ENCODE measurements around the gene C3orf49. TPM values are rescaled to one million over a fixed set of nuclear protein-coding genes. Genes with fewer than 3 reads are reported as not detected.

The C3orf49 gene
- total RNA-seq, 1 experiment from 2014 or later, result not detected

- no peak for DNase-seq (ENCODE audit: low spot score)
These were observed 32.2 kb downstream of the C3orf49 start for GRCh38 chr3:63851287-63851686.

- no peak for DNase-seq (ENCODE audit: low spot score)
These were observed 34.0 kb downstream of the C3orf49 start for GRCh38 chr3:63853106-63853505.

GRCh38 chr3:63855333-63855940 lies 36.3 kb downstream of the C3orf49 start:
- DNase-seq (ENCODE audit: low spot score), result no peak

GRCh38 chr3:63857311-63857710 lies 38.2 kb downstream of the C3orf49 start:
- no peak for DNase-seq (ENCODE audit: low spot score)

GRCh38 chr3:63860776-63861175 lies 41.7 kb downstream of the C3orf49 start:
- no peak for DNase-seq (ENCODE audit: low spot score)

GRCh38 chr3:63861306-63861705 lies 42.2 kb downstream of the C3orf49 start:
- DNase-seq (ENCODE audit: low spot score), result no peak

- no peak for DNase-seq (ENCODE audit: low spot score)
These were observed 43.7 kb downstream of the C3orf49 start for GRCh38 chr3:63862804-63863149.

- peak; percentile 34 for DNase-seq (ENCODE audit: low spot score)
These were observed 44.3 kb downstream of the C3orf49 start, which contains the start of the genes ATXN7 and THOC7 for GRCh38 chr3:63863150-63864007. ATXN7 (plus strand) TSS chr3:63863867; CDS start chr3:63912599, 48,732 bp downstream. THOC7 (minus strand) TSS chr3:63863805; CDS start chr3:63863790, 15 bp downstream.

GRCh38 chr3:63864008-63864964 lies 45.2 kb downstream of the C3orf49 start:
- peak; percentile 23 for DNase-seq (ENCODE audit: low spot score)

- DNase-seq (ENCODE audit: low spot score), result no peak
These were observed 45.8 kb downstream of the C3orf49 start for GRCh38 chr3:63864965-63865327.

GRCh38 chr3:63867225-63867624 lies 48.1 kb downstream of the C3orf49 start:
- DNase-seq (ENCODE audit: low spot score), result no peak

- DNase-seq (ENCODE audit: low spot score), result no peak
These were observed 51.0 kb downstream of the C3orf49 start for GRCh38 chr3:63869940-63870614.

- DNase-seq (ENCODE audit: low spot score), result no peak
These were observed 51.5 kb downstream of the C3orf49 start for GRCh38 chr3:63870615-63871005.

GRCh38 chr3:63872135-63872924 lies 53.2 kb downstream of the C3orf49 start:
- peak; percentile 51 for DNase-seq (ENCODE audit: low spot score)

GRCh38 chr3:63874769-63875168 lies 55.7 kb downstream of the C3orf49 start:
- DNase-seq (ENCODE audit: low spot score), result no peak

- DNase-seq (ENCODE audit: low spot score), result no peak
These were observed 56.4 kb downstream of the C3orf49 start for GRCh38 chr3:63875510-63875909.

- no peak for DNase-seq (ENCODE audit: low spot score)
These were observed 57.2 kb downstream of the C3orf49 start for GRCh38 chr3:63876260-63876659.

- no peak for DNase-seq (ENCODE audit: low spot score)
These were observed 58.8 kb downstream of the C3orf49 start for GRCh38 chr3:63877737-63878393.

GRCh38 chr3:63878394-63879060 lies 59.4 kb downstream of the C3orf49 start:
- DNase-seq (ENCODE audit: low spot score), result no peak
